Heart right ventricle (tissue), 16 donors: ENCODE data around the gene SERPINA10. TPM values are rescaled to one million over a fixed set of nuclear protein-coding genes. Genes with fewer than 3 reads are reported as not detected.
"Not testable (repeated sequence)": the region's sequence is repeated elsewhere in the genome, so short reads cannot be mapped to it uniquely, and the experiment has no call there.

ENCODE experiments used
- ATAC-seq, 8 donors: fragments of 200-7000 bp; cut with Tn5 transposase; one replicate each; pipeline ENCODE4 v1.9.1; 2020; ENCODE audit warnings: mild to moderate bottlenecking in 8 of 8, moderate library complexity in 8 of 8, moderate number of reproducible peaks in 1 of 8
- DNase-seq, 2 donors: peaks; one replicate each; pipeline ENCODE4 v3.0.0-alpha.2; 2020
- H3K27ac ChIP-seq, 10 donors: fragments of 200-600 bp; sonication (generic) in 2 of 10; one replicate each; pipeline versions ENCODE4 v1.5.0 to v1.8.0; 2020 to 2022; ENCODE audit warnings: mild to moderate bottlenecking in 3 of 10
- H3K27me3 ChIP-seq, 7 donors: fragments of 200-600 bp; one replicate each; pipeline ENCODE4 v1.8.0; 2021 to 2022; ENCODE audit warnings: mild to moderate bottlenecking in 2 of 7
- H3K36me3 ChIP-seq, 9 donors: fragments of 200-600 bp; sonication (generic) in 1 of 9; one replicate each; pipeline versions ENCODE4 v1.5.0 to v1.8.0; 2020 to 2022; ENCODE audit warnings: mild to moderate bottlenecking in 2 of 9
- H3K4me1 ChIP-seq, 9 donors: fragments of 200-600 bp; sonication (generic) in 1 of 9; one replicate each; pipeline versions ENCODE4 v1.5.0 to v1.8.0; 2020 to 2022; ENCODE audit warnings: mild to moderate bottlenecking in 4 of 9
- H3K4me3 ChIP-seq, 10 donors: fragments of 200-600 bp; sonication (generic) in 2 of 10; one replicate each; pipeline versions ENCODE4 v1.5.0 to v1.8.0; 2020 to 2022; ENCODE audit warnings: mild to moderate bottlenecking in 7 of 10, moderate library complexity in 2 of 10
- H3K9me3 ChIP-seq, 11 donors: fragments of 200-600 bp in 10 of 11; sonication (generic) in 2 of 11; one replicate each; pipeline versions ENCODE4 v1.5.0 to v1.8.0; 2013 to 2022; ENCODE audit warnings: mild to moderate bottlenecking in 2 of 11, control low read depth in 1 of 11, moderate library complexity in 1 of 11
- CTCF ChIP-seq, 9 donors: fragments of 200-600 bp; sonication (generic) in 2 of 9; IDR thresholded peaks; one replicate each; pipeline versions ENCODE4 v1.5.0 to v1.8.0; 2021 to 2022; ENCODE audit warnings: antibody characterized with exemption in 9 of 9, mild to moderate bottlenecking in 5 of 9, moderate library complexity in 1 of 9
- WGBS, 2 donors: extraction: QIAGEN DNeasy Blood & Tissue Kit; methylation state at CpG; one replicate each; pipeline ENCODE4 v1.1.7; 2013; ENCODE audit warnings: inconsistent platforms in 1 of 2; 5-methylcytosine and 5-hydroxymethylcytosine counted together
- intact Hi-C, 10 donors: fragments of 100-400 bp; cut with DNase I; formaldehyde crosslinking; loops; one replicate each; pipeline versions ENCODE4 v1.11.1 to v1.14.2; 2022
- polyA plus RNA-seq, 2 donors: library from polyadenylated mRNA; stranded (reverse); fragments of 200-250 nt; gene quantifications; one replicate each; pipeline ENCODE4 v1.2.3, GENCODE V29; 2013
- total RNA-seq, 10 donors: library from RNA; stranded (reverse); fragmentation: NEBNext Ultra II Directional in 3 of 10; extraction: Animal tissue kit (Norgen Biotek cat#: 25700) in 3 of 10; gene quantifications; one replicate each; pipeline versions ENCODE4 v1.2.1 to v1.2.4, GENCODE V29; 2021 to 2023
- donor health status: Arrhythmogenic right ventricular cardiomyopathy.
- donor health status: ischemic (EF 13 %, LVEDD 7.1; RV severe dilation, severe dysfunction).
- donor health status: healthy with polysubstance abuse.
- donor health status: DM: no; HTN: yes; CAD: no.
- donor health status: DM: no; HTN: no; CAD: no.
- donor health status: ischemic (EF 25% LVEDD 6.9; RV normal size, moderate dysfunction).
- donor health status: ischemic (EF 25% LVEDD 5.7; RV mildly dilated, moderate dysfunction).
- donor health status: healthy.
- donor health status: DM: yes; HTN: yes; CAD: no.
- donor health status: Ischemic cardiomyopathy.
- donor health status: ischemic (EF 35%, LVEDD 5.7; RV mildly dilated, moderate dysfunction).
- donor health status: nonischemic (EF 11% LVEDD 7.7; RV severe dilation, severe dysfunction).
- donor health status: DM: yes; HTN: yes; CAD: no.
- donor health status: PGD.
- donor health status: ischemic (EF 29% LVEDD 5.4; RV normal size, mild dysfunction).
- donor health status: nonischemic (EF 23%, LVEDD 6.1; RV moderate dilation, normal function).

The SERPINA10 gene
- total and polyA plus RNA-seq, 12 donors: not detected

GRCh38 chr14:94282991-94283723 lies 9.9 kb downstream of the SERPINA10 start:
- no peak for TF ChIP-seq CTCF (IDR thresholded peaks at IDR 0.05)
- no peak overlapping the region for H3K4me3 ChIP-seq
- no peaks in the 10 kb centered on the region for H3K4me1 ChIP-seq
- no peaks in the 10 kb centered on the region for H3K36me3 ChIP-seq
- H3K9me3 ChIP-seq: no peaks in the 10 kb centered on the region
- 79 to 86% methylated on average over 2 of the region's 2 CpGs for WGBS, 2 donors
- no peak overlapping the region for H3K27ac ChIP-seq
- no peak for ATAC-seq
- intact Hi-C loops: no loop called here
- H3K27me3 ChIP-seq: peaks cover 0 to 8% (median 0%) of the 10 kb centered on the region in 7 donors
- DNase-seq: no peak

GRCh38 chr14:94278731-94279130 lies 14.3 kb downstream of the SERPINA10 start:
- DNase-seq (no peak), ATAC-seq (no peak)
- H3K27me3 ChIP-seq: peaks cover 0 to 8% (median 0%) of the 10 kb centered on the region in 7 donors
- H3K9me3 ChIP-seq: no peaks in the 10 kb centered on the region
- intact Hi-C loops: no loop called here
- WGBS, 2 donors: 67 to 71% methylated on average over 2 of the region's 2 CpGs
- H3K4me1 ChIP-seq: no peaks in the 10 kb centered on the region
- no peaks in the 10 kb centered on the region for H3K36me3 ChIP-seq
- no peak overlapping the region for H3K27ac ChIP-seq
- no peak for TF ChIP-seq CTCF (IDR thresholded peaks at IDR 0.05)
- no peak overlapping the region for H3K4me3 ChIP-seq

- H3K4me1 ChIP-seq, H3K27ac ChIP-seq, H3K9me3 ChIP-seq, H3K27me3 ChIP-seq, DNase-seq, ATAC-seq, H3K36me3 ChIP-seq, intact Hi-C loops, H3K4me3 ChIP-seq: not testable (repeated sequence)
- 81 to 86% methylated on average over 11 of the region's 11 CpGs for WGBS, 2 donors
Observed at GRCh38 chr14:94276898-94277561, 16.0 kb downstream of the SERPINA10 start.

- 69 to 76% methylated on average over 10 of the region's 10 CpGs for WGBS, 2 donors
- ATAC-seq: no peak
- no peak for DNase-seq
- no peak for TF ChIP-seq CTCF (IDR thresholded peaks at IDR 0.05)
- Histone ChIP-seq H3K4me1 (no peaks in the 10 kb centered on the region), H3K27ac (no peak overlapping the region), H3K27me3 (peaks cover 0 to 23% (median 4%) of the 10 kb centered on the region in 7 donors), H3K4me3 (no peak overlapping the region), H3K9me3 (no peaks in the 10 kb centered on the region), H3K36me3 (no peaks in the 10 kb centered on the region)
- intact Hi-C loops: no loop called here
Observed at GRCh38 chr14:94269156-94269555, 23.9 kb downstream of the SERPINA10 start.

- ATAC-seq, intact Hi-C loops: not testable (repeated sequence)
- 73 to 81% methylated on average over 7 of the region's 7 CpGs for WGBS, 2 donors
Observed at GRCh38 chr14:94268582-94268981, 24.5 kb downstream of the SERPINA10 start.

More at GRCh38 chr14:94268582-94268981, 24.5 kb downstream of the SERPINA10 start:
- not testable (repeated sequence) for H3K9me3 ChIP-seq, H3K36me3 ChIP-seq, H3K27ac ChIP-seq, DNase-seq, H3K4me1 ChIP-seq, H3K4me3 ChIP-seq
- peaks cover 0 to 23% (median 4%) of the 10 kb centered on the region in 7 donors for H3K27me3 ChIP-seq
